Superior temporal gyrus (tissue), 1 donor: ENCODE data around the gene GOLGA3.
"Not testable (repeated sequence)": the region's sequence is repeated elsewhere in the genome, so short reads cannot be mapped to it uniquely, and the experiment has no call there.

Experiments
- DNase-seq: peaks from one replicate; pipeline ENCODE4 v3.0.0-alpha.2; 2016; ENCODE audit errors: extremely low spot score

GOLGA3 gene

DNA sequence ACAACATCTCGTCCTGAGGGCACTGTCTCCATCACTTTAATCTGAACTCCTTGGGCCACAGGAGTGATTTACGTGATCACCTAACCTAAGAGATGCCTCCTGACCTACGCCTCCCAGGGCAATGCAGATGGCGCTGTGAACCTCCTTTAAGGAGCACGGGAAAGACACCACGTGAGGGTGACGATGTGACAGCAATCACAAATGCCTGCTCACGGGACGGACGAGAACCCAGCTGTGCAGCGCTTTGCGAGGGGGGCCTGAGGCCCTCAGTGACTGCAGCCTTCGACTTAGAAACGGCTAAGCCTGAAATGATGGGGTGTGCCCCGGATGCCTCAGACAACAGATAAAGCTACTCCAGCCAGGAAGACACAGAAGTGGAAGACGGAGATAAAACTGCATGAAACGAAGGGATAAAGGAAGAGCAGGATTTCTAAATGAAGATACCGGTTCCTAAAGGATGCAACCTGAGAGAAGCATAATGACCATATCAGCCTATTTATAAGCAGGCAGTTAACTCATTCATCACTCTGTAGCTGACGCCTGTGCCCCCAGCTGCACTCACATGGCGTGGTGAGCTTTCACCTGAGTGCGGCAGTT lies 13.9 kb upstream of the GOLGA3 start:
- DNase-seq: no peak

GRCh38 chr12:132841151-132841550 lies 12.5 kb upstream of the GOLGA3 start:
- no peak for DNase-seq

- DNase-seq: no peak
These were observed 11.9 kb upstream of the GOLGA3 start for GRCh38 chr12:132840536-132840935.

- no peak for DNase-seq
These were observed 11.0 kb upstream of the GOLGA3 start for GRCh38 chr12:132839558-132840235.

DNA sequence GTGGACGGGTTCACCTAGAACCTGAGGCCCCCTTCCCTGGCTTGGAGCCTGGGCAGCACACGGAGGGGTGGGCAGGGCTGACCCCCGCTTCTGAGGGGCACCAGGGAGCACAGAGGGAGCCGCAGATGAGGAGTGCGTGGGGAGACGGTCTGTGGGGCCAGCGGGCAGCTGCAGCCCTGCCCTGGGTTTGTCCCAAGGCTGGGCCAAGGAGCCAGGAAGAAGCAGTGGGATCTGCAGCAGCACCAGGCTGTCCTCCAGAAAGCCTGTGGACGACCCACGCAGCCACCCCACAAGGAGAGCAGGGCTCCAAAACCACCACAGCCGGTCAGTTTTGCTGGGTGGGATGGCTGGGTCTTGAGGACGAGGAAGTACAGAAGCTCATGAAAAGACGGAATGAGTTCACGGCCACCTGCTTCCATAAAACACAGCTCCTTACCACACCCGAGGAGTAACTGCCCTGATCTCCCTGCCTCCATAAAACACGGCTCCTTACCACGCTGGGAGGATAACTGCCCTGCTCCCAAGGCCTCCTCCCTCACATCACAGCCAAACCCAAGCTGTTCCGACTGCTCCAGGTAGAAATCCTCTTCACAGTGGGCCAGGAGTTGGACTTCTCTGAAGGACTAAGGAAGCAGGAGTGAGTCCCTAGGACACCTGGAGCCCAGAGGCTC lies 9.9 kb upstream of the GOLGA3 start:
- no peak for DNase-seq

DNA sequence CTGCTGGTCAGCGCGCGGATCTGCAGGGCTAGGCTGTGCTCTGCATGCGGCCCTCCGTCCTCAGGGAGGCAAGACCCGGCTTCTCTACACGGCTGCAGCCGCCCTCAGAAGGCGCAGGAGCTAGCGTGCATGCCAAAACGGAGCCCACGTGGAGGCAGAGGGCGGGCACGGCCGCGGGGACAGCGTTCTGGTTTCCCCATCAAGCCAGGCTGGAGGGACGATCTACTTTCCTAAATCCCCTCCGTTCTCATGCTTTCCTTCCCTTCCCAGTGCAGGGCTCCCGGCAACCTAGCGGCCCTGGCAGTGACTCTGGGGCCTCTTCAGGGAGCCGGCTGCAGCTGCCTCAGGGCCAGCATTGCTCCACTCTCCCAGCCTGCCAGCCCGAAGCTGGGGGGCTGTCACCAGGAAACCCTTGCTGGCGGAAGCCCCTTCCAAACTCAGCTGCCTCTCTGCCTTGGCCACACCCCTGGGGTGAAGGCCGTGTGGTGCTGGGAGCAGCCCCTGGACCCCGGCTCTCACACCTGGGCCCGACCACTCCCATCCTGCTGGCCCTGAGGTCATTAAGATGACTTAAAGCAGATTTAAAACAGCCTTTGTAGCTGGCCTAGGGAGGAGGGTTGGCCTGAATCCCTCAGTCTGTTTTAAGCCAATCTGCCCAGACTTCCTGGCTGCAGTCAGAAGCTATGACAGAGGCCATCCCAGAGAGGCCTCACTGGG lies 9.2 kb upstream of the GOLGA3 start:
- no peak for DNase-seq

- DNase-seq: no peak
These were observed 8.2 kb upstream of the GOLGA3 start for GRCh38 chr12:132836795-132837331.

DNA sequence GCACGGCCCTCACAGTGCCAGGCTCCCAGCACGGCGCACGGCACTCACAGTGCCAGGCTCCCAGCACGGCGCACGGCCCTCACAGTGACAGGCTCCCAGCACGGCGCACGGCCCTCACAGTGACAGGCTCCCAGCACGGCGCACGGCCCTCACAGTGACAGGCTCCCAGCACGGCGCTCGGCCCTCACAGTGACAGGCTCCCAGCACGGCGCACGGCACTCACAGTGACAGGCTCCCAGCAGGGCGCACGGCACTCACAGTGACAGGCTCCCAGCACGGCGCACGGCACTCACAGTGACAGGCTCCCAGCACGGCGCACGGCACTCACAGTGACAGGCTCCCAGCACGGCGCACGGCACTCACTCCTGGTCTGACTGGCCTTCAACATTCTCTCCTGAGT lies 7.6 kb upstream of the GOLGA3 start:
- not testable (repeated sequence) for DNase-seq

GRCh38 chr12:132835076-132836025 lies 6.7 kb upstream of the GOLGA3 start:
- no peak for DNase-seq

GRCh38 chr12:132834181-132834711 lies 5.6 kb upstream of the GOLGA3 start:
- no peak for DNase-seq

DNA sequence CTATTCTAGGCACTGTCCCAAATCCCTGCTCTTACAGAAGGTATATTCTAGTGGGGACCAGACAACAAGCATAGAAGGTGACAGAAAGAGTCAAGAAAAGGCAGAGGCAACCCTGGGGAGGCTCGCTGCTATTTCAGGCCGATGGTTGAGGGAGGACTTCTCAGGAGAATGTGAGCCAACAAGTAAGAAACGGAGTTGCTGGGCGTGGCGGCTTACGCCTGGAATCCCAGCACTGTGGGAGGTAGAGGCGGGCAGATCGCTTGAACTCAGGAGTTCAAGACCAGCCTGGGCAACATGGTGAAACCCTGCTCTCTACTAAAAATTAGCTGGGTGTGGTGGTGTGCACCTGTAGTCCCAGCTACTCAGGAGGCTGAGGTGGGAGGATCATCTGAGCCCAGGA lies 4.7 kb upstream of the GOLGA3 start:
- no peak for DNase-seq

GRCh38 chr12:132831771-132832170 lies 3.1 kb upstream of the GOLGA3 start:
- DNase-seq: no peak

DNA sequence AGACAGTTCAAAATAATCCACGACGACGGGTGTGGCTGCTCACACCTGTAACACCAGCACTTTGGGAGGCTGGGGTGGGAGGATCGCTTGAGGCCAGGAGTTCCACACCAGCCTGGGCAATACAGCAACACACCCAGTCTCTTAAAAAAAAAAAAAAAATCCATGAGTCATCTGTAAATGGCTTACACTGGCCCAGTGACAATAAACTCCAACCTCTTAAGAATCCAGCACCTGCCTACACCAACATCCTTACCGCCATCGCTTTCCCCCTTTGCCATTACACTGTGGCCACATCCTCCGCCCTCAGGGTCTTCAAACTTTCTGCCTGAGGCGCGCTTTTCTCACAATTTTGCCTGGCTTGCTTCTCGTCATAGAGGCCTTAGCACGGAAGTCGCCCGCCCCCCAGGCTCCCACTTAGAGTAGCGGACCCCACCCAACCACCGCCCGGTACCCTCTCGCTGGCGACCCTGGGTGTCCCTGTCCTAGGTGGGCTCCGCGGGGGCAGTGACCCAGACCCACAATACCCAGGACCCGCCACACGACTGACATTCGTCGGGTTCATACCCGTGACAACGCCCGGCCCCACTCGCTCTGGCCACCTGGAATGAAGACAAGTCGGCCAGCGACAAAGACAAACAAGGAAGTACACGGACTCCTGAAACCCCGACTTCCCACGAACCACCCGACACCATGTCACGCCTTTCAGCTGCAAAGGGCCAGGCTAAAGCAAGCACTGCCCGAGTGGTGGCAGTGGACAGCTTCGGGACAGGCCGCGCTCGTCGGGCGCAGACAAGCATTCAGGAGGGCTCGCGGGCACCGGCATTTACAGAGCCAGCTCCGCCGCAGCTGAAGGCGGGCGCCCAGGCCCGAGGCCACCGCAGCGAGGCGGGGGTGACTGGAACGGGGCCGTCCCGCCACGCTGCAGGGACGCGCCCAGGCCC lies 636 bp downstream of the GOLGA3 start:
- no peak for DNase-seq

- DNase-seq: no peak
These were observed 2.8 kb downstream of the GOLGA3 start for GRCh38 chr12:132825861-132826260.

DNA sequence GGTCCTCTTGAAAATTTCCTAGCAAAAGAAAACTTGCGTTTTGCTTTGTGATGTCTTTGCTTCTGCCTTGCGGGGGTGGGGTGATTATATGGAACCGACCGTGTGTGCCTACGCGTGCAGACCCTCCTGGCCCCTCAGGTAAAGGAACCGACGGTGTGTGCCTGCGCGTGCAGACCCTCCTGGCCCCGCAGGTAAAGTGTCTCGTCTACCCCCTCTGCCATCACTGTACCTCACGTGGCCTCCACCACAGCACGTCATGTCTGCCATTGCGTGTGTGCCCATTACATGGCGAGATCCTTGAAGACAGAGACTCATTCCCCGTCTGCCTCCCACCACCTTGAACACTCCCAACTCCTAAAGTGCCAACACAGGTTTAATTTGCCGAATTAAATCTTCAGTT lies 3.6 kb downstream of the GOLGA3 start:
- DNase-seq: no peak

GRCh38 chr12:132824053-132824452 lies 4.6 kb downstream of the GOLGA3 start:
- DNase-seq: no peak

GRCh38 chr12:132818562-132818961 lies 10.1 kb downstream of the GOLGA3 start:
- no peak for DNase-seq

DNA sequence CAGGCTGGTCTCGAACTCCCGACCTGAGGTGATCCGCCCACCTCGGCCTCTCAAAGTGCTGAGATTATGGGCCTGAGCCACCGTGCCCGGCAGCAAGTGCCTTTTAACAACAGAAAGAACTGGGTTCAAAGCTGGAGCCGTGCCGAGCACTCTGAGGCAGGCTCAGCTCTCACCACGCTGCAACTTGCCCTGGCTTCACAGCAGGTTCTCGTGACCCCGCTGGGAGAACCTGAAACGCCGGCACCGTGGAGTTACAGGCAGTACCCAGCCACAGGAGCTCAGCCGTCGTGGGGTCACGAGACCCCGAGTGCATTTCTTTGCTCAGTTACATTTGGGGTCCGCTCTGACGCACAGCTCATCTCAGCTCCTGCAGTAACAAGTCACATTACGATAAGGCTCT lies 14.4 kb downstream of the GOLGA3 start:
- DNase-seq: no peak

DNA sequence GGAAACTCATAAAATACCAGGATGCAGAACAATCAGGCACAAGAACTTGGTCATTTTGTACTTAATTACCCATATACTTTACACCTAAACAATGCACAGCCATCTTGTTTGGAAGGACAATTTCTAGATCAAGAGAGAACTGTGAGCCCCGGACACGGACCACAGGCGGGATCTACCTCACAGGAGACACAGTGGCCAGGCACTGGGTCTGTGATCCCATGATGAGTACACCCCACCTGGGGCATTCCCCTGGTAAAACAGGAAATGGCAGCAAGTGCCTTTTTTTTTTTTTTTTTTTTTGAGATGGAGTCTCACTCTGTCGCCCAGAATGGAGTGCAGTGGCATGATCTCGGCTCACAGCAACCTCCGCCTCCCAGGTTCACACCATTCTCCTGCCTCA lies 15.2 kb downstream of the GOLGA3 start:
- no peak for DNase-seq
